Muscle of leg (tissue), 11 donors: Measurements from ENCODE around the gene SYTL4. TPM values are rescaled to one million over a fixed set of nuclear protein-coding genes. Genes with fewer than 3 reads are reported as not detected.

Experiments
- DNase-seq: peaks from one replicate; pipeline ENCODE4 v3.0.0; 2013
- H3K27ac ChIP-seq: one replicate; pipeline ENCODE4 v1.5.1; 2013; ENCODE audit warnings: mild to moderate bottlenecking, low read length, control low read depth
- H3K27me3 ChIP-seq: one replicate; pipeline ENCODE4 v1.6.1; 2013; ENCODE audit warnings: low read length; ENCODE audit not compliant: control insufficient read depth, insufficient read depth
- H3K36me3 ChIP-seq: one replicate; pipeline ENCODE4 v1.6.1; 2013; ENCODE audit warnings: low read length; ENCODE audit not compliant: control insufficient read depth, insufficient read depth
- H3K4me1 ChIP-seq: one replicate; pipeline ENCODE4 v1.6.1; 2013; ENCODE audit warnings: low read length; ENCODE audit not compliant: control insufficient read depth, insufficient read depth
- H3K4me3 ChIP-seq: one replicate; pipeline ENCODE4 v1.5.1; 2013; ENCODE audit warnings: low read length, control low read depth
- H3K9me3 ChIP-seq: replicated peaks from 2 replicates; pipeline ENCODE4 v1.6.1; 2013; ENCODE audit warnings: low read depth, low read length; ENCODE audit not compliant: control insufficient read depth
- WGBS: methylation state at CpG from one replicate; pipeline ENCODE4 v1.1.5; 2013; ENCODE audit warnings: missing lambda C conversion rate; ENCODE audit not compliant: insufficient coverage; 5-methylcytosine and 5-hydroxymethylcytosine counted together
- polyA plus RNA-seq, 8 donors: library from polyadenylated mRNA; unstranded; fragments of 120-200 nt; gene quantifications; one replicate each; pipeline versions ENCODE4 v1.2.1 to v1.2.3, GENCODE V29; 2013; ENCODE audit warnings: inconsistent platforms in 1 of 8, low replicate concordance in 1 of 8; ENCODE audit not compliant: insufficient read length in 8 of 8, insufficient read depth in 1 of 8
- total RNA-seq: library from RNA; stranded (reverse); fragments of 120-200 nt; gene quantifications from one replicate; pipeline ENCODE4 v1.2.4, GENCODE V29; 2013

SYTL4 gene
- total and polyA plus RNA-seq, 9 donors = 3.0 to 10.0 (median 7.2) TPM

DNA sequence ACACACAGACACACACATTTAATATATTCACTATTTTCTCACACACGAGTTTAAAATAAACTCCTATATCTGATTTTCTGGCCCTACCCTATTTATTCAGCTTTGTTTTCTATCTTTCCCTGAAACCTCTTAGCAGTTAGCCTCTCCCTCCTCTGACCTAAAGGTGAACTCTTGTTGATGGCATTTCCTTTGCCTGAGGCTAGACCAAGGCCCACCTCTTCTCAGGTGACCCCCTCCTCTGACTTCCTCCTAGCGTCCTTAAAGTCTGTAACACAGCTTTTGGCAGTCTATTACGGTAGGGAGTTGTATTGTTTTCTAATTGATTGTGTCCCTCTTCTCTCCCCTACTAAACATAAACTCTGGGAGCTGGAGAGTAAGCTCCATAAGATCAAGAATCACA lies 89.6 kb downstream of the SYTL4 start:
- Histone ChIP-seq H3K27me3 (peaks cover 19% of the 10 kb centered on the region), H3K9me3 (no peaks in the 10 kb centered on the region), H3K27ac (no peak overlapping the region), H3K4me1 (peaks cover 13% of the 10 kb centered on the region), H3K36me3 (no peaks in the 10 kb centered on the region), H3K4me3 (no peak overlapping the region)
- 33% methylated on average over 1 of the region's 3 CpGs for WGBS
- no peak for DNase-seq

DNA sequence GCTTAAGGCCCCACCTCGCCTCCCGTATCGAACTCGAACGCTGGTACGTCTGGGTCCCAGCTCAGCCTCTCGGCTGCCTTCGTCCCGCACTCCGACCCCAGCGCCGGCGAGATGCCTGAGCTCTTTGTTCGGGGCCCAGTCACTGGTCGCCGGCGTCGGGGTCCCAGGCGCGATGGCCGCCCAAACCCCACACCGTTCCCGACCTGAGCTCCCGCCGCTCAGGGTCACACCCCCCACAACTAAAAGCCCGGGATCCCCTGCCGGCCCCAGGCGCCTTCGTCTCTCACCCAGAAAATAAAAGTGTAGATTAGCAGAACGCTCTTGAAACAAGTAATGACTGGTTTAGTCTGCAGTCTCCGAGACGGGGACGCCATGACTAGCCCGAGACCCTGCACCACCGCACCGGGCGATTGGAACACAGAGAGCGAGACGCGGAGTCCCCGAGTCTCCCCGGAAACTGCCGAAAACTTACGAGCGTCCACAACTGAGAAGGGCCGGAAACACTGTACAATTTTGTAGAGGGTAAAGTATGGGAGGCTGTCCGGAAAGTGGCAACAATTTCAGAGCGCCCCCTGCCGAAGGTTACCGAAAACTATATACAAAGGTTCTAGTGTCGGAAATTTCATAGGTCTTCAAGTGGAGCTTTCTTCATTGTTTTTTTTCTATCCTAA lies 95.5 kb downstream of the SYTL4 start, which contains the start of gene TSPAN6:
TSPAN6 (minus strand) TSS at position 486 of the 671 bp plus-strand sequence; CDS start at position 374, 112 bp downstream.
- DNase-seq = peak; percentile 95
- 25% methylated on average over 47 of the region's 51 CpGs for WGBS

DNA sequence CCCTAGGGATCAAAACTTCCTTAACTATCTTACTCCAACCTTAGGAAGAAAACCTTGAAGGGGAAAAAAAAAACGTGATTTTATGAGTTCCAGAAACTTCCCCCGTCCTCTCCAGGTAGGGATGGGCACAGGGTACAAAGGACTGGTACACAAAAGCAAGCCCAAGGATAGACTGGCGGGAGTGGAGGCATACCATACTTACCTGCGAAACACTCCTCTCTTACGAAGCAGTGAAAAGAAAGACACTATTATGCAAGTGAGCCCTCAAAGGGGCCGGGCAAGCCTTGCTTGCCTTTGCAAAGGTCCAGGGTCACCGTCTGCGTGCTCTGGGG lies 96.0 kb downstream of the SYTL4 start:
- no peak for DNase-seq
- H3K9me3 ChIP-seq = no peaks in the 10 kb centered on the region
- H3K4me1 ChIP-seq = peaks cover 2% of the 10 kb centered on the region
- peak overlapping the region; percentile 88 for H3K27ac ChIP-seq
- H3K27me3 ChIP-seq = peaks cover 16% of the 10 kb centered on the region
- WGBS = 24% methylated on average over 7 of the region's 8 CpGs
- H3K36me3 ChIP-seq = peaks cover 4% of the 10 kb centered on the region
- H3K4me3 ChIP-seq = peak overlapping the region; percentile 57

More for the DNA sequence above, 95.5 kb downstream of the SYTL4 start, which contains the start of gene TSPAN6:
- Histone ChIP-seq H3K4me3 (peak within 1 kb of the TSS; percentile 57), H3K4me1 (peaks cover 2% of the 10 kb centered on the region), H3K27me3 (peaks cover 17% of the 10 kb centered on the region), H3K36me3 (peaks cover 4% of the 10 kb centered on the region), H3K9me3 (no peaks in the 10 kb centered on the region), H3K27ac (peak within 1 kb of the TSS; percentile 88)

DNA sequence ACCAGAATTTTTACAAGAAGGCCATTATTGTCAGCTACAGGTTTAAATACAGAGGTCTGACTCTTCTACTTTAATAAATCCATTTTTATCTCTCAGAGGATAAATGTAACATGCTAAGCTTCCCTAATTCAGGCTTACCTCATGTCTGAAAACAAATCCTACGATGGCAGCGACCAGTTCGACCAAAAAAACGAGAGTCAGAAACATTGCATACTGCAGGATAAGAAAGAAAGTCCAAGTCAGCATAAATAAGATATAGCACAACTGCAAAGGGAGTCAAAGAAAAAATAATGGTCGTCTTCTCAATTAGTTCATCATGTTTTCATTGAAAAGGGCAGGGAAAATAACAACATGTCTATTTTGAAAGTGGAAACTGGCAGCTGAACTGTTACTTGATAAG lies 96.9 kb downstream of the SYTL4 start:
- Histone ChIP-seq H3K4me1 (peaks cover 2% of the 10 kb centered on the region), H3K4me3 (no peak overlapping the region), H3K27ac (no peak overlapping the region), H3K27me3 (peaks cover 19% of the 10 kb centered on the region), H3K9me3 (no peaks in the 10 kb centered on the region), H3K36me3 (peaks cover 7% of the 10 kb centered on the region)
- no CpG with 5 or more reads among the region's 5 CpGs for WGBS
- no peak for DNase-seq

DNA sequence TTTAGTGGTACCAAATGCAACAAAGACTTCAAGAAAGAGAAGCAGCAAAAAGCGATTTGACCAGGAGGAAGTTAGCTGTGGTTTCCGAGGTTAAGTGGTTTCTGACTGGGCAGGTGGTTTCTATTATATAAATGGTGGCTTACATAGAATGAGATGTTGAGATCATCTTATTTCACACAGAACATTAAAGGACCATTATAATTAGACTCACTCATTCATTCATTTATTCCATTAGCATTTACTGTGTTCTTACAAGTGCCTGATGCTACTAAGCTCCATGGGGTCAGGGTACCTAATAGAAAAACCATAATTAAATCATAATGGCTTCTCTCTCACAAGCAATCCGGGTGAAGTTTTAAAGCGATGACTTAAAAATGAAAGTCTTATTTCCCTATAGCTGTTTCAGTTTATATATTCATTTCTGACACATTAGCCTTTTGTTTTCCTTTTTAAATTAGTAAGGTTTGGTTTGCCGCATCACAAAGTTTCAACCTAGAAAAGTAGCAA lies 105.9 kb downstream of the SYTL4 start:
- DNase-seq = no peak
- peaks cover 2% of the 10 kb centered on the region for H3K27me3 ChIP-seq
- no peak overlapping the region for H3K27ac ChIP-seq
- H3K36me3 ChIP-seq = peaks cover 6% of the 10 kb centered on the region
- H3K9me3 ChIP-seq = no peaks in the 10 kb centered on the region
- WGBS = no CpG with 5 or more reads among the region's 5 CpGs
- H3K4me1 ChIP-seq = no peaks in the 10 kb centered on the region
- no peak overlapping the region for H3K4me3 ChIP-seq

Other genes with a start within 250 kb of the SYTL4 start
- gene TNMD, start 147.2 kb downstream of the SYTL4 start, total RNA-seq = 713 TPM
- 100 to 1,000 TPM in 4 of 8 donors, 10 to 100 TPM in 4; 50.0 to 917 (median 162) TPM for gene TNMD, start 147.2 kb downstream of the SYTL4 start, polyA plus RNA-seq
- 29.6 TPM for gene TSPAN6, start 95.3 kb downstream of the SYTL4 start, total RNA-seq
- 10 to 100 TPM; 25.5 to 39.5 (median 30.9) TPM for gene TSPAN6, start 95.3 kb downstream of the SYTL4 start, polyA plus RNA-seq
- gene SRPX2, start 87.9 kb downstream of the SYTL4 start, total RNA-seq = 29.7 TPM
- 10 to 100 TPM; 17.8 to 41.0 (median 27.2) TPM for gene SRPX2, start 87.9 kb downstream of the SYTL4 start, polyA plus RNA-seq
- gene CSTF2, start 88.3 kb upstream of the SYTL4 start, total RNA-seq = 8.4 TPM
- 10 to 100 TPM in 6 of 8 donors, 1 to 10 TPM in 2; 9.1 to 12.9 (median 11.2) TPM for gene CSTF2, start 88.3 kb upstream of the SYTL4 start, polyA plus RNA-seq
- gene NOX1, start 142.2 kb upstream of the SYTL4 start, total RNA-seq = not detected
- under 1 TPM; 0.04 to 0.38 (median 0.19) TPM for gene NOX1, start 142.2 kb upstream of the SYTL4 start, polyA plus RNA-seq
- 0.04 TPM for gene XKRX, start 196.8 kb upstream of the SYTL4 start, total RNA-seq
- gene XKRX, start 196.8 kb upstream of the SYTL4 start, polyA plus RNA-seq = under 1 TPM in 3 of 8 donors, not detected in 5; 0.05 to 0.35 (median 0.30) TPM
- not detected for gene ARL13A, start 237.6 kb upstream of the SYTL4 start, total RNA-seq
- under 1 TPM in 1 of 8 donors, not detected in 7; 0.11 TPM for gene ARL13A, start 237.6 kb upstream of the SYTL4 start, polyA plus RNA-seq